HT1080 (cell line): ENCODE results near the gene SLC29A3. TPM values are rescaled to one million over a fixed set of nuclear protein-coding genes. Genes with fewer than 3 reads are reported as not detected.
"Not testable (repeated sequence)": the region's sequence is repeated elsewhere in the genome, so short reads cannot be mapped to it uniquely, and the experiment has no call there.

Experiments
- DNase-seq: peaks from one replicate; pipeline ENCODE4 v3.0.0-alpha.2; 2015; ENCODE audit warnings: low read depth
- total RNA-seq: library from RNA; depleted of rRNA; stranded (reverse); fragments of >200 nt; shearing (Covaris generic); gene quantifications from 2 replicates; pipeline ENCODE4 v1.2.3, GENCODE V29; 2014

SLC29A3 gene
- total RNA-seq, 1 experiment from 2014 or later: 1.4 TPM

DNA sequence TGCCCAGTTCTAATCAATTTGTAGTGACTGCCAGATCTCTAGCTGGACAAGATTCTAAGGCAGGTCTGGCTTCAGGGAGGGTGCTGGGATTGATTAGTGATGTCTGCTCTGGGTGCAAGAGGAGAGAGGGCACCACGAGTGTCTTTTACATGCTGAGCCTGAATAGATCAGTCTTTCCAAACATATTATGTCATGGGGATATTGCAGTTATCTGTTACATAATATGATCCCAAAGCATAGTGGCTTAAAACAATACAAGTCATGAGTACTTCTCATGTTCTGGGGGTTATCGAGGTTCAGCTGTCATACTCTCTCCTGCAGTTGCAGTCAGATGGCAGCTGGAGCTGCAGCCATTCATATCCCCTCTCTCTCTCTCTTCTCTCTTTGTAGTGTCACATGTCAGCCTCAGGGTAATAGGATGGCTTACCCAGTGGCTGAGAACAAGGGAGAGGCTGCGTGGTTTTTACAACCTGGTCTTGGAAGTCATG lies 26.0 kb downstream of the SLC29A3 start:
- no peak for DNase-seq

DNA sequence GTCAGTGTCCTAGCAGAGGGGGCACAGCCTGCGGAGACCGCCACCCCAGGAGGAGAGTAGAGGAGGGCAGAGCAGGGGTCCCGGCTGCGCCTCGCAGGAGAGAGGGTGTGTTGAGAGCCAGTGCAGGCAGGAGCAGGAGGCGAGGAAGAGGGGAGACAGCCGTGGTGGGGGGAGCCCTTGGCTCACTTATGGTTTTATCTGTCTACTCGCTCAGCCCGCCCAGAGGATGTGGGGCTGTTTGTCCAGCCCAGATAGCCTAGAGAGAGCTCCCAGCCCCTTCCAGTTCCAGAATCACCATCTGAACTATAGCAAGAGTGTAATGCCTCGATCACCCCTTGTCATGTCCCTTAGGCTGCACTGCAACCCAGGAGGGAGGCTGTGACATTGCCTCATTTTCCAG lies 26.6 kb downstream of the SLC29A3 start:
- no peak for DNase-seq

DNA sequence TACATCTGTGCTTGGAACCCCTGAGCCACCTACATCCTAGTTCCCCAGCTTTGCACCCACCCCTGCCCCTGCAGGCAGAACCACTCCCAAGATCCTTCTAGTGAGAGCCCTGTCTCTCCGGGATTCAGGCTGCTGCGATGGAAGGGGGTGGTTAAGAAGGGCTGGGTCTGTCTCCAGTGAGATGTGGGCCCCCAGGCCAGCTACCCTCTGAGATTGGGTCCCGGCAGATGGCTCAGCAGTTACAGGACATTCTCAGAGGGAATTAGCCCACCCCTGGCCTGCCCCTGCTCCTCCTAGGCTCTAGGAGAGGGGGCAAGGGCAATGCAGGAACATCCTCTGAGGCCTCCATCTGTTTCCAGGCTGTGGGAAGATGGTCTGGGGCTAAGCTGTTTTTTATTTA lies 27.7 kb downstream of the SLC29A3 start:
- no peak for DNase-seq

DNA sequence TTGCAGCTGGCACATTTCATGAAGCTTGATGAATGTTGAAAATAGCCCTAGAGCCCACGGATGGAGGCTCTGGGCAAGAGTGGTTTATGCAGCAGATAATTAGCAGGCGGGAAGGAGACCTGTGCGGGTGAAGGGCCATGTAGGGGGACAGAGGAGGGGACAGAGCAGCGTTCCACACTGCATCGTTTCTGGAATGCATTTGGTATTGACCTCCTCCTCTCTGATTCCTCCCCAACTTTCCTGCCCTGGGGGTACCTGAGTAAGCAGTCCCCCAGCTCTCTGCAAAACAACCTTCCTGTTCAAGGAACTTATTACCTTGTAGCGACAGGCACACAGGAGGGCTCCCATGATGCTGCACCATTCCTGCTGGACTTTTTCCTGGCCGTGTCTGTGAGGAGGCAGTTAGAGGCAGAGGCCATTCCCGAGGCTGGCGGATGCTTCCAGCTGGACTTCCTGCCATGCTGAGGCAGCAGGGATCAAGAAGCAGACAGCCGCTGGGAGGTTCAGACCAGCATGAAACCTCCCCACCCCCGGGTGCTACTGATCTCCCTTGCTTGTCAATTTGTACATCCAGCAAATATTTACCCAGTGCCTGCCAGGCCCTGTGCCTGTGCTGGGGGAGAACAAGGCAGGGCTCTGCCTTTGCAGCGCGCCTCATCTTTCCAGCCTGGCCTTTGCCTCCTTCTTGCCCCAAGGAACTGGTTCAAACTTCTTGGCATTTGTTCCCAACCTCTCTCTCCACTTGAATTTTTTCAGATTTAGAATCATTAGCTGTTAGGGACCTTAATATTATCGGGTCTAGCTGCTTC lies 28.7 kb downstream of the SLC29A3 start:
- DNase-seq: no peak

DNA sequence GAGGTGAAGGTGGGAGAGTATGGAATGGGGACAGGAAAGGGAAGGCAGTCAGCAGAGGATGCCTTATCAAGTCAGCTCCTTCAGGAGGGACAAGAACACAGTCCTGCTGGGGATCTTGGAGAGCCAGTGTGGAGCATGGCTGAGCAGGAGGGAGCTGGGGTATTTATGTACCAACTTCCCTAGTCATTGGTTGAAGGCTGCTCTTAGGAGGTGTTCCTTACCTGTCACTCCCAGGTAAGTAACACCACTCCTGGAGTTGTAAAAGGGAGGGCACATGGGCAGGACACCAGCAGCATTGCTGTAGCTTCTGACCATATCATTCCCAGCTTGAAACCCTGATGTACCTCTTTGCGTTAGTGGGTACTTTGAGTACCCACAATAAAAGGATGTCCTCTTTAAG lies 29.8 kb downstream of the SLC29A3 start:
- no peak for DNase-seq

DNA sequence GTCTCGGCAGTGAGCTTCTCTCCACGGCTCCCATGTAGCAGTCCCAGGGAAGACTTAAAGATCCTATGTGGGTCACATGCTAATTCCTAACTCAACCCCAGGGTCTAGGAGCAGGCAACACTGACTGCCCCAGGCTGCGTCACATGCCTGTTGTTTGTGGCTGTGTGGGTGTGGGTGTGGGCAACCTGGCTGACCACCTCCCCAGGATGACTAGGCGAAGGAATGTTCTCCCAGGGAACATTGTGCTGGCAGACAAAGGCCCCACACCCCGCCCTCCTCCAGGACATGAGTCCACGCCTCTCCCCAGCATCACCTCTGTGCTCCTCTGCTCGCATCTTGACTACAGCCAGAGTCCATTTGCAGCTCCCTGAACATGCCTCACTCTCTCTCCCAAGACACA lies 30.3 kb downstream of the SLC29A3 start:
- peak; percentile 46 for DNase-seq

DNA sequence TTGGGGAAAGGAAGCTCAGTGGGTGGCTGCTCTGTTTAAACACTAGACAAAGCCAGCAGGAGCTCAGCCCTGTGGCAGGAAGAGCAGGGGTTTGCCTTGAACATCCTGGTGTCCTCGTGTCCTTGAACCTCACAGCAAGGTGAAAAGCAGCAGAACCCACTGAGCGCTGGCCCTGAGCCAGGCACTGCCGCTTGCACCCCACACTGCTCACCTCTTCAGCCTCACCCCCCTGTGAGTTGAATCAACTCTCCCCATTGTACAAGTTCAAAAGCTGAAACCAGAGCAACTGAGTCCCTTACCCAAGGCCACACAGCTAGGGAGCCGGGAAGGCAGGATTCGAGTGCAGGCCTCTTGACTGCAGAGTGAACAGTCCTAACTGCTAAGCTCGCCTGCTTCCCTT lies 32.0 kb downstream of the SLC29A3 start:
- no peak for DNase-seq

DNA sequence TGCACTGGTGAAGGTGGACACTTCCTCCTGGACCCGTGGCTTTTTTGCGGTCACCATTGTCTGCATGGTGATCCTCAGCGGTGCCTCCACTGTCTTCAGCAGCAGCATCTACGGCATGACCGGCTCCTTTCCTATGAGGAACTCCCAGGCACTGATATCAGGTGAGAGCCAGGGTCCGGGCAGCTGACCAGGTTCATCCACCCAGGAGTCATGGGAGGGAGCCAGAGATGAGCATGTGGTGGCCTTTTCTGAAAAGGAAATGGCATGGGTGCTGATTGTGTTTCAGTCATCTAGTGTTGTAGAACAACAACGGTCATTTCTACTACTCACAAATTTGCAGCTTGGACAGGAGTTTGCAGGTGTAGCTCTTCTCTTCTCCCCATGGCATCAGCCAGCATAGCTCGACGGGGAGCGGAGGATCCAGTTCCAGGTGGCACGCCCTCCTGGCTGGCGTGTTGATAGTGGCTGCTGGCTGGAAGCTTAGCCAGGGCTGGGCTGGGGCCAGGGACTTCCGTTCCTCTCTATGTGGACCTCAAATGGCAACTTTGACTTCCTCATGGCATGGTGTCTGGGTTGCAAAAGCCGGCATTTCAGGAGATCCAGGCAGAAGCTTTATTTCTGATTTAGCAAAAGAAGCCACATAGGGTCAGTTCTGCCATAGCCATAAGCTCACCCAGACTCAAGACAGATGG lies 32.7 kb downstream of the SLC29A3 start:
- DNase-seq: no peak

DNA sequence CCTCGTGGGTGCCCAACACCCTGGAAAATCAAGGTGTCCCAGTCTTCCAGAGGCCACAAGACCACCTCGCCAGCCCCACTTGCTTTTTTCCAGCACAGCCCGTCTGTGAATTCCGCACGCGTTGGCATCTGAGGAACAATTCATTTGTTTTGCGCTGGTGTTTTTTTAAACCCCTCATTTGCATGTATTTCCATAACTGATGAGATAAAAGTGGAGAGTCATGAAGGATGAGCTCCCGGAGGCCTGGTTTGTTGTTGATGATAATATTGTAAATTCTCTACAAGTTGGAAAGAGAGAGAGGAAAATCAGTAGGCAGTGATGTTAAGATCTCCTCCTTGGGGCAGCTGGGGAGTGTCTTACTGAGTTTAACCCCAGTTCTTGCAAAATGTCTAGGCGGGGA lies 34.6 kb downstream of the SLC29A3 start:
- no peak for DNase-seq

DNA sequence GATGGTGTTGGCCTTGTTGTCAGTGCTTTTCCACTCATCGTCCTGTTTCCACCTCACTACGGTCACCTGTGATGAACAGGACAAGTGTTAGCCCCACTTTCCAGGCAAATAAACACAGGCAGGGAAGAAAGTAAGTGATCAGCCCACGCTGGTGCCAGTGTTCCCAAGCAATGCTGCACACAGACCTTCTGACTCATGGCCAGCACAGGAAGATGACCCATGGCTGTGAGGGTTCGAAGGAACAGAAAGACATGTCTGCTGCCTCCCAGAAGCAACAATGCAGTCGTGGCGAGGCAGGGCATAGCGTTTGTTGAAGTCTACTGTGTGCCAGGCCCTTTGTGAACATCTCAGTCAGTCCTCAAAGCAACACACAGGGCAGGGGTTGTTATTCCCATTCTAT lies 35.7 kb downstream of the SLC29A3 start:
- peak; percentile 38 for DNase-seq

DNA sequence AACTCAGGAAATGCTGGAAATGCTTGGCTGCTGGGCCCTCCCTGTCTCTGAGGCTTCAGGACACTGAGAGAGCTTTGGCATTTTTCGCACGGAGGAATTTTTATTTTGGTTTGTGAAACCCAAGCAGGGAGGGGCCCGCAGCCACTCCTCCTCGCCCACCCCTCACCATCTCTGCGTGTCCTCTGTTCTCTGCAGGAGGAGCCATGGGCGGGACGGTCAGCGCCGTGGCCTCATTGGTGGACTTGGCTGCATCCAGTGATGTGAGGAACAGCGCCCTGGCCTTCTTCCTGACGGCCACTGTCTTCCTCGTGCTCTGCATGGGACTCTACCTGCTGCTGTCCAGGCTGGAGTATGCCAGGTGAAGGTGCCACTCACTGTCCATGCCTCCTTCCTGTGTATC lies 36.8 kb downstream of the SLC29A3 start:
- DNase-seq: no peak

DNA sequence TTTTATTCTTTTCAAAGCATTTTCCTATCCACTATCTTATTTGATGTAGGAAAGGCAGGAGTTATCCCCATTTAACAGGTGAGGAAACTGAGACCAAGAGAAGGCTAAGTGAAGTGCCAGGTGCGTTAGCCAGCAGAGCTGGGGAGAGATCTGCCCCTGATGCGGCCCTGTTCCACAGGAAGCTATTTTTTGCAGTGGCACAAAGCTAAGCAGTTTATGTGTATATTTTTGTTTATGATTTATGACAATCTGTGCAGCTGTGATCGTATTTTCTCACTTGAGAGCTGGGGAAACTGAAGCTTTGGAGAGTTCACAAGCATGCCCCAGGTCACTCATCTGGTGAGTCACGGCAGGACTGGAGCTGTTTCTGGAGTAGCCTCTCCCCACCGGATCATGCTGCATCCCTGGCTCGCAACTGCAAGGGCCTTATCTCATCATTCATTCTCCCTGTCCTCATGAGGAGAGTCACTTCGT lies 38.8 kb downstream of the SLC29A3 start:
- peak; percentile 32 for DNase-seq

DNA sequence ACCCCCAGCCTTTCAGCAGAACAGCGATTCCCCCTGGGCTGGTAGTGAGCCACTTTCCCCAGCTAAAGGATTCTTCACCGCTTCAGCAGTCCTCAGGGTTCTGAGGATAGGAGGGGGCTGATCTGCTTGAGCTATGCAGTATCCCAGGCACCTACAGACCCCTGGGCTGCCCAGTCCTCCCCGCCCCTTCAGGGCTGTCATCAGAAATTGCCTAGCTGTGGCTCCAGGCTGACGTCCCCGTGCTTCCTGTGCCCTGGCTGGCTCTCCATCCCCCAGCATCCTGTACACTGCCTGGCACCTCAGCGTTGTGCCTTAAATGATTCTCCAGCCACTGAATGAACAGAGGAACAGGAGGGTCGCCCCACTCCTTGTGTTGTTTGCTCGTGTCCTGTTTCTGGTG lies 39.2 kb downstream of the SLC29A3 start:
- no peak for DNase-seq

DNA sequence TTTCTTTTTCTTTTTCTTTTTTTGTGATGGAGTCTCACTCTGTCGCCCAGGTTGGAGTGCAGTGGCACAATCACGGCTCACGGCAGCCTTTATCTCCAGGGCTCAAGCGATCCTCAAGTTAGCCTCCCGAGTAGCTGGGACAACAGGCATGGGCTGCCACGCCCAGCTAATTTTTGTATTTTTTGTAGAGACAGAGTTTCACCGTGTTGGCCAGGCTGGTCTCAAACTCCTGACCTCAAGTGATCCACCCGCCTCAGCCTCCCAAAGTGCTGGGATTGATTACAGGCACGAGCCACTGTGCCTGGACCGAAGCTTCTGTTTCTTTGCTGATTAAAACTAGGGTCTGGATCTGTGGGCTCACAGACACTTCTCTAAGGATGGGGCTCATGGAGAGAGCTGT lies 39.8 kb downstream of the SLC29A3 start:
- DNase-seq: not testable (repeated sequence)

DNA sequence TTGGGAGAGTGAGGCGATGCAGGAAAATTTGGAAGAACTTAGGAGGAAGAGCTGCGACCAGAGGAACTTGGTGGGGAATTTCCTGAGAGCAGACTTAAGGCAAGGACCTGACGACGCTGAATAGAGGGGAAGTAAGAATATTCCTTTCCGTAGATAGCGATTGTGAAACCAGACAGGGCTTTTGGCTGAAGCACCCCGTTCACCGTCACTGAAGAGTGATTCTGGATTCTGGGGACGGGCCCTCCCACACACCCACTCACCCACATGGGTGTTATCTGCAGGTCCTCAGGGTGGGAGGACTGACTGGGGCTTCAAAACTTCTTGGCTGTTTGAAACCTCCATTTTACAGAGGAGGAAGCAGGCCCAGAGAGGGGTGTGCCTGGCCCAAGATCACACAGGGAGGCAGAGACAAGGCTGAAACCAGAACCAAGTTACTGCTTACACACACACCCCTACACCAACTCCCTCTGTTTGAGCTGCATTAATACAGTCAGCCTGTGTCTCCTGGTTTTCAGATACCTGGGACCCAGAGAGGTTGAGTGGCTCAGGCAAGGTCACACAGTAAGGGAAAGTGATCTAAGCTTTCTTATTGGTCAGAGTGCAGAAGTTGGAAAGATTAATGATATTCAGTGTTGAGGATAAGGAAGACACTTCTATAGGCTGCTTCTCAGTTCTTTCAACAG lies 40.4 kb downstream of the SLC29A3 start:
- no peak for DNase-seq

DNA sequence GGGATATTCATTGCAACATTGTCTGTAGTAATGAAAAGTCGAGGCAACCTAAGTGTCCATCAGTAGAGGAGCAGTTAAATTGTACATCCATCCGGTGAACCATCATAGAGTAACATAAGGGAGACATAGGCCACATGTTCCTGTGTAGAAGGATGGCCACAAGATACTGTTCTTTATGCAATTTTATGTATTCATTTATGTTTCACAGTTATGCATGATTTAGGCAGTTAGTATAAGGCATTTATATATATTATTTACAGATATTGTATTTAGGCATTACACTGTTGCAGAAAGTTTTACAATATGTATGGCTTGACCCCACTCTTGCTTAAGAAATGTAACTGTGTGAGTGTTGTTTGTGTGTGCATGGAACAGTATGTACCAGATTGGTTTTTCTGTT lies 41.7 kb downstream of the SLC29A3 start:
- no peak for DNase-seq

DNA sequence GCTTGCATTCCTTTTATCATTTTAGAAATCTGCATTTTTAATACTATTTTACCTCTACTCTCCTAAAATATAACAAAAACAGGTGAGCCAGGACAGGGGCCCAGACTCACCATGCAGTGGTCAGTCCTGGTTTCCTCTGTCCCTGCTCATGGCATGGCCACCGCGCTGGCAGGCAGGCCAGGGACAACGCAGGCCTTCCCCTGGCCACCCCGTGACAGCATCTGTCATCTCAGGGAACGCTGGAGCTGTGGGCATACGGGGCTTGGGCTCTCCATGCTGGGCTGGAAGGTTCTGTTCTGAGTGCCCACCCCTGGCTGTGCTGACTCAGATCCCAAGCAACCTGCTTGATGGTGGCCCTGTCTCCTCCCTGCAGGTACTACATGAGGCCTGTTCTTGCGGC lies 42.5 kb downstream of the SLC29A3 start:
- DNase-seq: no peak

DNA sequence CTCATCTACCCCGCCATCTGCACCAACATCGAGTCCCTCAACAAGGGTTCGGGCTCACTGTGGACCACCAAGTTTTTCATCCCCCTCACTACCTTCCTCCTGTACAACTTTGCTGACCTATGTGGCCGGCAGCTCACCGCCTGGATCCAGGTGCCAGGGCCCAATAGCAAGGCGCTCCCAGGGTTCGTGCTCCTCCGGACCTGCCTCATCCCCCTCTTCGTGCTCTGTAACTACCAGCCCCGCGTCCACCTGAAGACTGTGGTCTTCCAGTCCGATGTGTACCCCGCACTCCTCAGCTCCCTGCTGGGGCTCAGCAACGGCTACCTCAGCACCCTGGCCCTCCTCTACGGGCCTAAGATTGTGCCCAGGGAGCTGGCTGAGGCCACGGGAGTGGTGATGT lies 43.1 kb downstream of the SLC29A3 start:
- no peak for DNase-seq

DNA sequence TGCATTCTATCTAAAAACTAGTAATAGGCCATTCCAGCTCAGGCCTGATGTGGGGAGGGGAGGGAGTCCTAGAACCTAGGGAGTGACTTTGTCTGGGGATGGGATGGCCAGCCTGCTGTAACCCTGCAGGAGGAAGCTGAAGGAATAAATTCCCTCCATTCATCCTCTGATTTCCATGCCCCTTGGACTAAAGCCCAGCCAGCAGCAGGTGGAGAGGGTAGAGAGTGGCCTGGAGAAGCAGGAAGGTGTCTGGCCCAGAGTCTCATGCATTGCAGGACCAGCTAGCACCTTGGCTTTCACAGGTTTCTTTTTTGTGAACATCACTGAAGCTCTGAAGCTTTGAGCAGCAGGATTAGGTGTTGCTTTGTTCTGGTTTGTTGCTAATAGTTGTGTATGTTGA lies 44.9 kb downstream of the SLC29A3 start:
- no peak for DNase-seq

DNA sequence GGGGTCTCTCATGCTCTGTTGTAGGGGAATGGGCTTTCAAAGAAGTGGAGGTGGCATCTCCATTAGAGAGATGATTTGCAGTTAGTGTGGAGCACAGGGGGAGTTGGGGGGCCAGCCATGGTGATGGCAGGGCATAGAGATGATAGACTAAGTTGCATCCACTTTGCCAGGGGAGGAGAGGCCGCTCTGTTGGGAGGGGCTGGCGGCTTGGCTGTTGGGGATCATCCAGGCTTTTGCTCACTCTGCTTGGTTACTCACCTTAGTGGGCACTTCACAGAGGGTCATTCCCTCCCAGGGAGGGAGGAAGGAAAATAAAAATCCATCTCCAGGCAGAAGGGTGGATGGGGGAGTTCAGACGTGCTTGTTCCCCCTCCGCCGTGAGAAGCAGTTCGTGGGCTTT lies 46.3 kb downstream of the SLC29A3 start:
- no peak for DNase-seq

DNA sequence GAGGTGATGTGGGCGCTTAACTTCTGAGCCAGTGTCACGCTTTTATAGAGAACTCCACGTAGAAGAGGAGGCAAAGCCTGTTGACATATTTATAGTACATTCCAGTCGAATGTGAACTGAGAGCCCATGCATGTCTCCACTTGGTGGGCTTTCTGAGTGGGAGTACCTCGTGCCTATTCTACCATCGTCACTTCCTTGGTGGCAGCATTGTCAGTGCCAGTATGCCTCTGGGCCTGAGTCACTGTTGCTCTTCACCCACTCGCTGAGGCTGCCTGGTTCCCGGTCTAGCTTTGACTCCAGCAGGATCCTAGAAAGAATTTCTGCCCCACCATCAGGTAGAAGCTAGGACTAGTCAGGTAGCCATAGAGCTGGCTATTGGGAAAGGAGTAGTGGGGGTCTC lies 47.6 kb downstream of the SLC29A3 start:
- DNase-seq: no peak

DNA sequence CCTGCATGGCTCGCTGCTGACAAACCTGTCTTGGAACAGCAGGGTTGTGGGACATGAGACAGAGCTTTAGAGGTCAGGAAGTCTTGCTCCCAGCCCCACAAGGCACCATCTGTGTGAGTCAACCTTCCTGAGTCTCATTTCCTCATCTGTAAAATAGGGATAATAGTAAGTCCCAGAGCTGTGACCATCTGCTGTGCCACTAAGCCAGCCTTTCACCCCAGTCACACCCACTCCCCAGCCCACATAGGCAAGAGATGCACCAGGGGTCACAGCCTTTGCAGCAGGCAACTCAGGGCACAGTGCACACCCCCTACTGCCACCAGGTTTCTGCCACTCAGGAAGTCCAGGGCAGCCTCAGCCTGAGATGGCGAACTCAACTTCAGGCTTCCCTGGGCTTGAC lies 48.2 kb downstream of the SLC29A3 start:
- peak; percentile 67 for DNase-seq
